ENCODE data around the gene RBMS3. TPM values are rescaled to one million over a fixed set of nuclear protein-coding genes. Genes with fewer than 3 reads are reported as not detected.

RBMS3 gene
- total RNA-seq, 2 donors from 2014 or later = 27.3 to 51.4 TPM

DNA sequence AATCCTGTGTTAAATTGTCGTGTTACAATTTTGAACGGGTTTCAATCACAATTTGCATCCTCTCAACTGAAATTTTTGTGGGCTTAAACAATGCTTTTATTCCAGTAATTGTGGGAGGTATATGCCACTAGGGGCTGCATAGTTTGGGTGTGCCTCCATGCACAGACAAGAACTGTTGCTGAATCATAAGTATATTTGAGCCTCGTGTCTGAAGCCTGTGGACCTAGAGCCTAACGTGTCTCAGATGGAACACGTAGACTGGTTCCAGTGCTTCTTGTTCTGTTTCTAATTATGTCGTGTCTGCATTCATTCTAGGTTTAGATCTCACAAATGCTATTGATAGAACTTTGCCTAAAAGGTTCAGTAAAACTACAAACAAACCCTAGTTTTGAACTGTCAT lies 363.4 kb downstream of the RBMS3 start:
- H3K4me1 ChIP-seq = peaks cover 0 to 55% of the 10 kb centered on the region in 2 donors

DNA sequence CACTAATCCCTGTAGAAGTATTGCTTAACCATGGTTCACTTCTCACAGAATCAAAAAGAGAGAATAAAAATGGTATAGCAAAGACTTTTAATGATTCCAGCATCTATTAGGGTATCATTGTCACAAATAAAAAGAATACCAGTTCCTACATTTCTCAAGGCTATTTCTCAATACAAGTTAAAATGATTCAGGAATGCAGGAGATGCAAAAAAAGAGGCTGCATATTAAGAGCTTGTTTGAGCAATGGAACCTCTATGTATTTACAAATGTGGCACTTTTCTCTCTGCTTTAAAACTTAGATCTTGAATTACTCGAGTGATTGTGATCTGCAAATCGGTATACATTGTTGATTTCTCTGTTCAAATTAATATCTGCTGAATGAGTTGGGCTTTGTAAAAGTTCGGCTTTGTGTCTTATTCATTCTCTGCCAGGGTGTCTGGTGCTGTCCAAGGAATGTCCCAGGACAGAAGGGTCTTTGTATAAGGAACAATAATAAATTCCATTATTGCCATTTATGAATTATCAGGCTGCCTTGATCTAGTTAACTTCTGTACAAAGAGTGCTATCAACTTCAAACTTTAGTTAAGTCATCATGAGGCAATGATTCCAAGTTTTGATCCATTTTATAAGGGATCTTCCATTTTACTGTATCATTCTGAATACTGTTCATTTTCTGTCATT lies 364.2 kb downstream of the RBMS3 start:
- DNase-seq (ENCODE audit: low spot score) = no peak
- Histone ChIP-seq H3K27ac (peak overlapping the region in 1 of 2 donors; percentile 85), H3K36me3 (no peaks in the 10 kb centered on the region), H3K9me3 (no peaks in the 10 kb centered on the region), H3K4me1 (peaks cover 0 to 48% of the 10 kb centered on the region in 2 donors), H3K4me3 (no peak overlapping the region), H3K27me3 (no peaks in the 10 kb centered on the region)
- TF ChIP-seq, protein P1, sequence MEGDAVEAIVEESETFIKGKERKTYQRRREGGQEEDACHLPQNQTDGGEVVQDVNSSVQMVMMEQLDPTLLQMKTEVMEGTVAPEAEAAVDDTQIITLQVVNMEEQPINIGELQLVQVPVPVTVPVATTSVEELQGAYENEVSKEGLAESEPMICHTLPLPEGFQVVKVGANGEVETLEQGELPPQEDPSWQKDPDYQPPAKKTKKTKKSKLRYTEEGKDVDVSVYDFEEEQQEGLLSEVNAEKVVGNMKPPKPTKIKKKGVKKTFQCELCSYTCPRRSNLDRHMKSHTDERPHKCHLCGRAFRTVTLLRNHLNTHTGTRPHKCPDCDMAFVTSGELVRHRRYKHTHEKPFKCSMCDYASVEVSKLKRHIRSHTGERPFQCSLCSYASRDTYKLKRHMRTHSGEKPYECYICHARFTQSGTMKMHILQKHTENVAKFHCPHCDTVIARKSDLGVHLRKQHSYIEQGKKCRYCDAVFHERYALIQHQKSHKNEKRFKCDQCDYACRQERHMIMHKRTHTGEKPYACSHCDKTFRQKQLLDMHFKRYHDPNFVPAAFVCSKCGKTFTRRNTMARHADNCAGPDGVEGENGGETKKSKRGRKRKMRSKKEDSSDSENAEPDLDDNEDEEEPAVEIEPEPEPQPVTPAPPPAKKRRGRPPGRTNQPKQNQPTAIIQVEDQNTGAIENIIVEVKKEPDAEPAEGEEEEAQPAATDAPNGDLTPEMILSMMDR (IDR thresholded peaks at IDR 0.05) = no peak

More for the DNA sequence above, 363.4 kb downstream of the RBMS3 start:
- DNase-seq (ENCODE audit: low spot score) = no peak
- Histone ChIP-seq H3K36me3 (no peaks in the 10 kb centered on the region), H3K9me3 (no peaks in the 10 kb centered on the region), H3K4me3 (no peak overlapping the region), H3K27me3 (no peaks in the 10 kb centered on the region), H3K27ac (peak overlapping the region; percentile 75 to 85)
- TF ChIP-seq, protein P1 (IDR thresholded peaks at IDR 0.05) = no peak

DNA sequence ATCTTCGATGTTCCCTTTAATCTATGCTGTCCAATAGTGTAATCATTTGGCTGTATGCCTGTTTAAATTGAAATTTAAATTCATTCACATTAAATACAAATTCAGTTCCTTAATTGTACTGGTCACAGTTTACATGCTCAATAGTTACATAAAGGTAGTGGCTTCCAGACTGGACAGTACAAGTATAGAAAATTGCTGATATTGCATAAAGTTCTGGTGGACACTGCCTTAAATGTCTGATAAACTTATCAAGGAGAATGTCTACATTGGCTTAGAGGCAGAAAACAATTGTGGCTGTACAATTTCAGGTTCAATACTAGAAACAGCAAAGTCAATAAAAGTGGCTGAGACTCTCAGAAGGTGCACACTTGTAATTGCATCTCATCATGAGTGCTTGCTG lies 365.2 kb downstream of the RBMS3 start:
- TF ChIP-seq, protein P1 (IDR thresholded peaks at IDR 0.05) = no peak
- no peaks in the 10 kb centered on the region for H3K9me3 ChIP-seq
- H3K4me3 ChIP-seq = no peak overlapping the region
- DNase-seq (ENCODE audit: low spot score) = no peak
- H3K27ac ChIP-seq = no peak overlapping the region
- no peaks in the 10 kb centered on the region for H3K27me3 ChIP-seq
- H3K36me3 ChIP-seq = no peaks in the 10 kb centered on the region
- H3K4me1 ChIP-seq = peaks cover 0 to 41% of the 10 kb centered on the region in 2 donors

DNA sequence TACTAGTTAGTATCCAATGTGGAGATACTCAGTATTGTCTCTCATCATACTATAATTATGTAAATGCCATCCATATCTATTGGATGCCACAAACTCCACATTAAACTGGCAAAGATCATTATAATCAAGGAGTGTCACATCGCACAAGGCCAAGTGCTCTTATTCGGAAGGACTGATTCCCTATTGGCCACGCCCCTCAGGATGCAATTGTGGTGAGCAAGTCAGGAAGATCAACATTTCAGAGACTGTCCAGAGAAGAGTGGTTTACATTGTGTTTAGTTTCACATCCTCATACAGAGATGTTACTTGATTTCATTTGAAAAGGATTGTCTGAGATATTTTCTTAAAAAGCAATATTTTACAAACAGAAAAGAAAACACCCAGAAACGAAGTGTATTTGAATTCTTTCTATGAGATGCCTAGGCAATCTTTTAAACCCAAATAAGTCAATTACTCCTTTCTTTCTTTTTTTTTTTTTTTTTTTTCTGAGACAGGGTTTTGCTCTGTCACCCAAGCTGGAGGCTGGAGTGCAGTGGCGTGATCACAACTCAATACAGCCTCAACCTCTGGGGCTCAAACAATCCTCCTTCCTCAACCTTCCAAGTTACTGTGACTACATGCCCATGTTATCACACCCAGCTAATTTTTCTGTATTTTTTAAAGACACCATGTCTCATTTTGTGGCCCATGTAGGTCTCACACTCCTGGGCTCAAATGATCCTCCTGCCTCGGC lies 369.1 kb downstream of the RBMS3 start:
- Histone ChIP-seq H3K4me1 (peaks cover 0 to 3% of the 10 kb centered on the region in 2 donors), H3K9me3 (no peaks in the 10 kb centered on the region), H3K27ac (no peak overlapping the region), H3K27me3 (no peaks in the 10 kb centered on the region), H3K36me3 (no peaks in the 10 kb centered on the region), H3K4me3 (no peak overlapping the region)
- TF ChIP-seq, protein P1 (IDR thresholded peaks at IDR 0.05) = no peak
- DNase-seq (ENCODE audit: low spot score) = no peak

DNA sequence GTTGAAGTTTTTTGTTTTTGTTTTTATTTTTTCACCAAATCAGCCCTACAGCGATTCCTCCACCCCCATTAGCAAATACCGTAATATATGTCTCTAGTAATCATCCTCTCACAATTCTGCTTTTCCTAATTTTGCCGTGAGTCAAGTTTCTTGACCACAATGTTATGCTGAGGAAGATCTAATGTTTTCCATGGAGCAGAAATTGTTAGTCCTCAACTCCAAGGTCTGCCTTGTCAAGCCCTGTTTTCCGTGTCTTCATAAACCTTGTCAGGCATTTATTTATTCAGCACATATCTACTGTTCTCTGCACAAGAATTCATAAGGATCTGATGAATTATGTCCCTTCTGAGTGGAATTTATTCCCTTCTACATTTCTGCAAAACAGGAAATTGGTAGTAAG lies 372.8 kb downstream of the RBMS3 start:
- Histone ChIP-seq H3K27me3 (no peaks in the 10 kb centered on the region), H3K4me1 (peaks cover 0 to 4% of the 10 kb centered on the region in 2 donors), H3K4me3 (no peak overlapping the region), H3K36me3 (no peaks in the 10 kb centered on the region), H3K27ac (no peak overlapping the region), H3K9me3 (no peaks in the 10 kb centered on the region)
- no peak for DNase-seq (ENCODE audit: low spot score)
- TF ChIP-seq, protein P1 (IDR thresholded peaks at IDR 0.05) = no peak
